ENCODE measurements around the gene HS6ST2. TPM values are rescaled to one million over a fixed set of nuclear protein-coding genes. Genes with fewer than 3 reads are reported as not detected.

Gene HS6ST2
- total RNA-seq, 1 donor from 2014 or later = 0.19 TPM

GRCh38 chrX:132802033-132802432 lies 156.4 kb downstream of the HS6ST2 start:
- DNase-seq (ENCODE audit: low spot score) = no peak

DNA sequence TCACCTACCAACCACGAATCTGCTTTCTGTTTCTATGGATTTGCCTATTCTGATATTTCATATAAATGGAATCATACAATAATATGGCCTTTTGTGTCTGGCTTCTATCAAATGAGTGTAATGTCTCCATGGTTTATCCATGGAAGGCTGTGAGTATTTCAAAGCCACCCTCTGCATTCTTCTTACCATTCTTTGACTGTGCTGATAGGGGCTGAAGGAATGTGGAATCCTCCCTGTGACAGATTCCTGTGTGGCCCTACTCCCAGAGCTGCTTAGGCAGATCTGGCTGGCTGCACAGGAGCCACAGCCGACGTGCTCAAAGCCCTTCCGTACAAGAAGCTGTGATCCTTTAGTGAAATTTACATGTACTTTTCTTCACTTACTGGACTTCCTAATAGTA lies 163.2 kb downstream of the HS6ST2 start:
- no peak for DNase-seq (ENCODE audit: low spot score)

GRCh38 chrX:132791714-132792113 lies 166.7 kb downstream of the HS6ST2 start:
- DNase-seq (ENCODE audit: low spot score) = no peak

- no peak for DNase-seq (ENCODE audit: low spot score)
Measured at GRCh38 chrX:132790329-132790728, 168.1 kb downstream of the HS6ST2 start.

- DNase-seq (ENCODE audit: low spot score) = no peak
Measured at GRCh38 chrX:132786217-132786616, 172.2 kb downstream of the HS6ST2 start.

GRCh38 chrX:132778917-132779316 lies 179.5 kb downstream of the HS6ST2 start:
- DNase-seq (ENCODE audit: low spot score) = no peak

- no peak for DNase-seq (ENCODE audit: low spot score)
Measured at GRCh38 chrX:132776486-132777210, 181.8 kb downstream of the HS6ST2 start.

- DNase-seq (ENCODE audit: low spot score) = no peak
Measured at GRCh38 chrX:132775263-132775823, 183.1 kb downstream of the HS6ST2 start.

GRCh38 chrX:132774010-132774714 lies 184.3 kb downstream of the HS6ST2 start:
- no peak for DNase-seq (ENCODE audit: low spot score)

- no peak for DNase-seq (ENCODE audit: low spot score)
Measured at GRCh38 chrX:132769609-132770008, 188.8 kb downstream of the HS6ST2 start.

- no peak for DNase-seq (ENCODE audit: low spot score)
Measured at GRCh38 chrX:132766452-132766851, 192.0 kb downstream of the HS6ST2 start.

- DNase-seq (ENCODE audit: low spot score) = no peak
Measured at GRCh38 chrX:132763528-132763927, 194.9 kb downstream of the HS6ST2 start.

DNA sequence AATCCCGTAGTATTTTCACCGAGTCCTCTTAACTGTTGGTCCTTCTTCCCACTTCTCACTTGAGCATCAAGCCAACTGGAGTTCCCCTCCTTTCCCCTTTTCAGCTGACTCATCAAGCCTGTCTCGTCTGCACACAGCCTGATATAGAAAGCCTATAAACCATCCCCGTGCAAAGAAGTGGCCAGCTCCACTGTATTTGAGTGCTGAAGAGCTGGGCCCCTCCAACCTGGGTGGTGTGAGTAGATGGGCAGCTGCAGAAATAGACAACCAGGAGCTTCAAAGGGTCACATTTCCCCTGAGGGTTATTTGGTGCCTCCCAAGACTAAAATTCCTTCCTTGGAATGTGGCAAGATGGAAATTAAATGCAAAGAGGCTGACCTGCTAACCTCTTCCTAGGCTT lies 199.7 kb downstream of the HS6ST2 start:
- DNase-seq (ENCODE audit: low spot score) = no peak

DNA sequence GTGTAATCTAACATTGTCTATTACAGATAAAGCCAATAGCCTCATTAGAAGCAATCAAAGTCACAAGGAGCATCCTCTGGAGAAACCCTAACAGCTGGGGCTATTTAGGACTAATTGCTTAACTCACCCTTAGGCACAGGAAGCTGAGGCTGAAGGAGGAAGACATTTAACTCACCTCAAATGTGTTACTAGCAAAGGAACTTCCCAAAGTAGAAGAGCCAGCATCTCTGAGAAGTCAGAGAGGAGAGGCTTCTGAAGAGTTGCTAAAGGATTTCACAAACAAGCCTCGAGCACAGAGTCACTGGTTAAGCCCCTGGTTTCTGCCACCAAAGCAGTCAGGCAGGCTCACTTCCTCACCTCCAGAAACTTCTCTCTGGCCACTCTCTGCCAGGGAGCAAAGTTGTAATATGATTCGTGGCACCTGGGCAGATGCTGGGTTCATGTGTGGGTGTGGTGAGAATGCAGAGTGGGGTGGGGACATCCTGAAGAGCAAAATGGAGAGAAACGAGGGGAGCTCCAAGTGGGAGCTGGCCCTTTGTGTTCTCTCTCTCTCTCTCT lies 201.3 kb downstream of the HS6ST2 start:
- DNase-seq (ENCODE audit: low spot score) = no peak

DNA sequence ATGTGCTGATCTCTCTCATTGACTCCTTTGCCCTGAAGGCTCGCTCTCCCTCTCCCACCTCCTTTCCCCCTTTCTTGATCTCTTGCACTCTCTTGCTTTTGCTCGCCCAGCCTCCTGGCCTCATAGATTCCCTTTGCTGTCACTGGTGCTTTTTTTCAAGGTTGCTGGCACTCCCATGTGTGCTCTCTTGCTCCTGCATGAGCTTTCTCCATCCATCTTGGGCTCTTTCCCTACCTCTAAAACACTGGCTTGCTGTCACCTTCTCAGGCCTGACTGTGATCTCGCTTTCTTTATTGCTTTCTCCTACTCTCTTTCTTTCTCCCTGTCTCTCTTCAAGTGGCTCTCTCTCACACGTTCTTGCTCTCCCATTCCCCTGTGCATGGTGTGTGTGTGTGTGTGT lies 202.0 kb downstream of the HS6ST2 start:
- DNase-seq (ENCODE audit: low spot score) = no peak

DNA sequence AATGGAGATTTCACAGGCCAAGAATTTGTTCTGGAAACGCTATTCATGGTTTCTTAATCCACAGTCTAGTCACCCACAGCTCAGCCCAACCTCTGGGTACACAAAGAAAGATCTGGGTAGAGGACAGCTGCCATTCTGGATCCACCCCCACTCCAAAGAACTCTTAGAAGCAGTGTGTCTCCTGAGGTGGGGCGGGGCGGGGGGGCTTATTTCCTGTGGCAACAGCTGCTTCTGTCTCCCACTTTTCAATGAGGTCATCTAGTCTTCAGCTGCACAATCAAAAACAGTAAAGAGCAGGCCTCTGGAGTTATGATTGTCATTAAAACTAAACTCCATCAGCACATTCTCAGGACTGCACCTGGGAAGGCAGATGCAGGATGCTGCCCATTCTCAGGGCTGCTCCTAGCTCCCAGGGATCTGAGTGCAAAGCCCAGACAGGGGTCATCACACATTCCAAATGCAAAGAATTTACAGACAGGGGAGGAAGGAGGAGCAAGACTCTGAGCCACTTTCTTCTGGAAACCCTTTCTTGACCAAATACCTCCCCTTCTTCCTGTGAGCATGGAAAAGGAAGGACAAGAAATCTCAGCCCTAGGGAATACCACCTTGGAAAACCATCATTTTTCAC lies 207.3 kb downstream of the HS6ST2 start:
- no peak for DNase-seq (ENCODE audit: low spot score)

DNA sequence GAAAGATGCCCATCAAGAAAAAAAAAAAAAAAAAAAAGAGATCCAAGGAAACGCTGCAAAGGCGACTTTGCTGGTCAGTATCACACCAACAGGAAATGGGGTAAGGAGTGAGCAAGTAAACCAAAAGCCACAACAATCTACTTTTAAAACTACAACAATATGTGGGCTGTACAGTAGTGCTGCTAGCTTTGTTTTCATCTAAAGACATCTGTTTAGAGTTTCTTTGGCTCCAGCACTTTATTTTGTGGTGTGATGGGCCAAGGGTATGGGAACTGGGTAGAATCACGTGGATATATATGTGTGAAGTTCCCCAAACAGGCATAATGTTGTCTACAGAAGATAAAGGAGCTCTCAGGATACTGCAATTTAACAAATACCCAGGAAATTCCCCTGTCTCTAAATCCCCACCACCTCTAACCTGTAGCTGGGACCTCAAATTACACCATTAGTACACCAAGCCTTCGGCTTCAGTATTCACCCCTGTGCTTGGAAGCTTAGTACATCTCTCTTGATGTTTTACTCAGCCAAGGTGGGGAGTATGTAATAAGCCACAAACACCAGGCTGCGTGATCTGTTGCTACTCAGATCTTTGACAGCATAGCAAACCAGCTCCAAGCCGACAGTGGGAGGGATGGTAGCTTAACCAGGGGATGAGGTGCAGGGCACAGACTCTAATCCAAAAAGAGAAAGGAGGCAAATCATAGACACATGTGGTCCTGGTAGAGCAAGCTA lies 207.9 kb downstream of the HS6ST2 start:
- DNase-seq (ENCODE audit: low spot score) = no peak

DNA sequence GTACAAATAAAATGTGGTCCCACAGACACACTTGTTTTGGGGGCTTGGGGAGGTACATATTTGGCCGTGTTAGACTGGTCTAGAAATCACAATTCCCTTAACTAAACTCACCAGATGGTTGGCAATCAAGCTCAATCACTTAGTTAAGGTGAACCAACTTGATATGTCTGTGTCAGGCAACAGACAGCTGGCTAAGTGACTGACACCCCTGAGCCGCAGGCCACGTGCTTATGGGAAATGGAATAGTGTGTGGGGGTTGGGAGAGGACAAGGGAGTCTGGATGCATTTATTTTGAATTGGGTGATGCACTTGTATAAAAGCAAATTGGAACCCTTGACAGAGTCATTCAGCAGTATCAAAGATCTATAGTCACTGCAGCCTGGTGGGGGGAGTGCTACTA lies 209.0 kb downstream of the HS6ST2 start:
- no peak for DNase-seq (ENCODE audit: low spot score)

- DNase-seq (ENCODE audit: low spot score) = no peak
Measured at GRCh38 chrX:132748909-132749308, 209.5 kb downstream of the HS6ST2 start.

- DNase-seq (ENCODE audit: low spot score) = no peak
Measured at GRCh38 chrX:132748268-132748667, 210.2 kb downstream of the HS6ST2 start.

- DNase-seq (ENCODE audit: low spot score) = no peak
Measured at GRCh38 chrX:132745593-132745992, 212.8 kb downstream of the HS6ST2 start.

Measured in mesenteric fat pad (tissue), 1 donor.